Right lobe of liver (tissue), 4 donors: ENCODE measurements around the gene PLXNA2.

Source experiments
- POLR2A ChIP-seq: fragments of 450-650 bp; IDR thresholded peaks from one replicate; pipeline ENCODE4 v1.6.1; 2017; ENCODE audit warnings: antibody characterized with exemption, mild to moderate bottlenecking
- TF ChIP-seq, protein P1 (sequence below), 4 donors: fragments of 200-600 bp in 3 of 4; fragments of 450-650 bp in 1 of 4; IDR thresholded peaks; one replicate each; pipeline versions ENCODE4 v1.5.1 to v1.8.0; 2016 to 2022; ENCODE audit warnings: antibody characterized with exemption in 4 of 4, mild to moderate bottlenecking in 2 of 4
- donor health status: DM: no; HTN: no; CAD: no.
- donor health status: DM: no; HTN: no; CAD: no.
- donor health status: DM: no; HTN: yes; CAD: no.

DNA sequence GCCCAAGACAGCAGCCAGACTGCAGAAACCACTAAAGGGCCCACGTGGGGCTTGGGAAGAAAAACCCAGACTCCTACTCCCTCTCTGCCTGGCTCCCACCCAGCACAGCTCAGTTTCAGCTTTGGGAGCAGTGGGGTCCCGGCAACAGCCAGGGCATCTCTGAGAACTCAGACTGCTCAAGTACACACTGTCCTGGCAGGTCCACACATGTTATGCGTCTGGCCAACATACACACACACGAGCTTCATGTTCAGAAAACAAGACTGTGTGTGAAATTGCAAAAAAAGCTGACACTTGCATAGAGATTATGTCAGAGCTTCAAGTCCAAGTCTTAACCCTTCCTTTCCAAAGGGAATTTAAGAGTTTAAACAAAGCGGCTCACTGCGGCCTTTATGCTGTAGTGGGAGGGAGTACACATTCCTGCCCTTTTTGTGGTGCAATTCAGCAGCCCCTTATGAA is 196.7 kb downstream of the PLXNA2 start:
- TF ChIP-seq, protein P1, sequence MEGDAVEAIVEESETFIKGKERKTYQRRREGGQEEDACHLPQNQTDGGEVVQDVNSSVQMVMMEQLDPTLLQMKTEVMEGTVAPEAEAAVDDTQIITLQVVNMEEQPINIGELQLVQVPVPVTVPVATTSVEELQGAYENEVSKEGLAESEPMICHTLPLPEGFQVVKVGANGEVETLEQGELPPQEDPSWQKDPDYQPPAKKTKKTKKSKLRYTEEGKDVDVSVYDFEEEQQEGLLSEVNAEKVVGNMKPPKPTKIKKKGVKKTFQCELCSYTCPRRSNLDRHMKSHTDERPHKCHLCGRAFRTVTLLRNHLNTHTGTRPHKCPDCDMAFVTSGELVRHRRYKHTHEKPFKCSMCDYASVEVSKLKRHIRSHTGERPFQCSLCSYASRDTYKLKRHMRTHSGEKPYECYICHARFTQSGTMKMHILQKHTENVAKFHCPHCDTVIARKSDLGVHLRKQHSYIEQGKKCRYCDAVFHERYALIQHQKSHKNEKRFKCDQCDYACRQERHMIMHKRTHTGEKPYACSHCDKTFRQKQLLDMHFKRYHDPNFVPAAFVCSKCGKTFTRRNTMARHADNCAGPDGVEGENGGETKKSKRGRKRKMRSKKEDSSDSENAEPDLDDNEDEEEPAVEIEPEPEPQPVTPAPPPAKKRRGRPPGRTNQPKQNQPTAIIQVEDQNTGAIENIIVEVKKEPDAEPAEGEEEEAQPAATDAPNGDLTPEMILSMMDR (IDR thresholded peaks at IDR 0.05), result no peak
- no peak for TF ChIP-seq POLR2A
